Measurements from ENCODE around the gene PLCD3.

The PLCD3 gene

DNA sequence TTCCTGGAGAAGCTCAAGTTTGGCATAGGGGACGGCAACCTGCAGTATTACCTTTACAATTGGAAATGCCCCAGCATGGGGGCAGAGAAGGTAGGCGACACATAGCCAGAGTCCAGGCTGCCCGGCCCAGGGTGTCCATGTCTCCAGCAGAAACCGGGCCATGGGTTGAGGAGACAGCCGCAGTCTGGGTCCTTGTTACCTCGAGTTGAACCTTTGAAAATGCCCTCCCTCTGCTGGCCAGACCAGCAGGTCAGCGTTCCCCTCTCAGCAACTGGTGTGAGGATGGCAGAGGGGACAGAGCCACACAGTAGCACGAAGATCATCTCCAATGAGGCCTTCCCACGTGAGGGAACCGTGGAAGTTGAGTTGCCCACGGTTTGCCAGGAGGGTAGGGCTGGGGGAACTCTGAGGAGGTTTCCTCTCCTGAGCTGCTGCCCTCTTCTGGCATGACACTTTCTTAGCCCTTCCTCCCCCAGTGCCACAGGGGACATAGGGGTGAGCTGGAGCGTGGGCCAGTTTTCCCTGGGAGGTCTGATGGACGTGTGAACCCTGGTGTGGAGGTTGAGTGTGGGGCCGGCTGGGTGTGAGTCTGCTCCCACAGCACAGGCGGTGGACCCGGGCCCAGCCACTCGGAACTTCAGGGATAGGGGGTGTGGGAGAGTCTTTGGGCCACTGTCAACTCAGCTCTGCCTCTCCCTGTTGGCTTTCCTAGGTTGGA is 27.2 kb downstream of the PLCD3 start:
- Histone ChIP-seq H3K4me3 (IDR thresholded peaks at IDR 0.05; ENCODE audit: insufficient read depth, low read depth, low read length) (no peak overlapping the region), H3K4me1 (ENCODE audit: low read depth, poor library complexity, severe bottlenecking) (no peaks in the 10 kb centered on the region), H3K4me2 (no peak overlapping the region), H3K9ac (no peak overlapping the region), H3K36me3 (ENCODE audit: insufficient read depth) (no peaks in the 10 kb centered on the region; the same call in 1 of the 2 replicates), H3K79me2 (ENCODE audit: insufficient read depth, low read depth) (no peaks in the 10 kb centered on the region), H3K27me3 (ENCODE audit: insufficient read depth, low read depth) (no peaks in the 10 kb centered on the region), H4K20me1 (ENCODE audit: insufficient read depth) (no peaks in the 10 kb centered on the region), H2AFZ (ENCODE audit: low read depth) (no peak overlapping the region), H3K27ac (no peak overlapping the region)
- TF ChIP-seq, protein P1, sequence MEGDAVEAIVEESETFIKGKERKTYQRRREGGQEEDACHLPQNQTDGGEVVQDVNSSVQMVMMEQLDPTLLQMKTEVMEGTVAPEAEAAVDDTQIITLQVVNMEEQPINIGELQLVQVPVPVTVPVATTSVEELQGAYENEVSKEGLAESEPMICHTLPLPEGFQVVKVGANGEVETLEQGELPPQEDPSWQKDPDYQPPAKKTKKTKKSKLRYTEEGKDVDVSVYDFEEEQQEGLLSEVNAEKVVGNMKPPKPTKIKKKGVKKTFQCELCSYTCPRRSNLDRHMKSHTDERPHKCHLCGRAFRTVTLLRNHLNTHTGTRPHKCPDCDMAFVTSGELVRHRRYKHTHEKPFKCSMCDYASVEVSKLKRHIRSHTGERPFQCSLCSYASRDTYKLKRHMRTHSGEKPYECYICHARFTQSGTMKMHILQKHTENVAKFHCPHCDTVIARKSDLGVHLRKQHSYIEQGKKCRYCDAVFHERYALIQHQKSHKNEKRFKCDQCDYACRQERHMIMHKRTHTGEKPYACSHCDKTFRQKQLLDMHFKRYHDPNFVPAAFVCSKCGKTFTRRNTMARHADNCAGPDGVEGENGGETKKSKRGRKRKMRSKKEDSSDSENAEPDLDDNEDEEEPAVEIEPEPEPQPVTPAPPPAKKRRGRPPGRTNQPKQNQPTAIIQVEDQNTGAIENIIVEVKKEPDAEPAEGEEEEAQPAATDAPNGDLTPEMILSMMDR (conservative IDR thresholded peaks at IDR 0.05; ENCODE audit: low read depth, low read length): no peak

- H2AFZ ChIP-seq (ENCODE audit: low read depth): no peak overlapping the region
- TF ChIP-seq, protein P1 (conservative IDR thresholded peaks at IDR 0.05; ENCODE audit: low read depth, low read length): no peak
- no peaks in the 10 kb centered on the region; the same call in 1 of the 2 replicates for H3K36me3 ChIP-seq (ENCODE audit: insufficient read depth)
These were observed 27.8 kb downstream of the PLCD3 start for GRCh38 chr17:45104497-45104896.

DNA sequence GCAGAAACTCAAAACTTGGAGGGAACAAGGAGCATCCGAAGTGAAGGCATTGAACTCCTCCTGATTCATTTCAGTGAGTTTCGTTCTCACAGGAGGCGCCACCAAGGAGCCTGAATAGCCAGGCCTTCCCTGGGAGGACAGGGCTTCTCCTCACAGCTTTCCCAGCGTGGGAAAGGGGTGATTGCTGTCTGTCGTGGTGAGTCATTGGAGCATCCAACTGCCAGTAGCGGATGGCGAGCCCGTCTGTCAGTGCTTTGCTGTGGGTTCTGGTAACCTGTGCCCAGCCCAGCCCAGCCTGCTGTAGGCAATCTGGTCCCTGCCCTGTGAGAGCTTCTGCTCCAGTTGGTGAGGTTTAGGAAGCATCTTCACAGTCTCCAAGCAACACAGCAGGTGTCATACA is 28.3 kb downstream of the PLCD3 start:
- H3K79me2 ChIP-seq (ENCODE audit: insufficient read depth, low read depth): no peaks in the 10 kb centered on the region
- TF ChIP-seq, protein P1 (conservative IDR thresholded peaks at IDR 0.05; ENCODE audit: low read depth, low read length): no peak
- H3K9ac ChIP-seq: no peak overlapping the region
- no peaks in the 10 kb centered on the region; the same call in 1 of the 2 replicates for H3K36me3 ChIP-seq (ENCODE audit: insufficient read depth)
- no peak overlapping the region for H3K4me3 ChIP-seq (IDR thresholded peaks at IDR 0.05; ENCODE audit: insufficient read depth, low read depth, low read length)
- H2AFZ ChIP-seq (ENCODE audit: low read depth): no peak overlapping the region
- H3K27ac ChIP-seq: no peak overlapping the region
- no peaks in the 10 kb centered on the region for H3K27me3 ChIP-seq (ENCODE audit: insufficient read depth, low read depth)
- peaks cover 1% of the 10 kb centered on the region for H3K4me1 ChIP-seq (ENCODE audit: low read depth, poor library complexity, severe bottlenecking)
- no peaks in the 10 kb centered on the region for H4K20me1 ChIP-seq (ENCODE audit: insufficient read depth)
- no peak overlapping the region for H3K4me2 ChIP-seq

More at GRCh38 chr17:45104497-45104896, 27.8 kb downstream of the PLCD3 start:
- H3K79me2 ChIP-seq (ENCODE audit: insufficient read depth, low read depth): no peaks in the 10 kb centered on the region
- no peak overlapping the region for H3K4me2 ChIP-seq
- no peak overlapping the region for H3K9ac ChIP-seq
- H3K4me1 ChIP-seq (ENCODE audit: low read depth, poor library complexity, severe bottlenecking): no peaks in the 10 kb centered on the region
- H4K20me1 ChIP-seq (ENCODE audit: insufficient read depth): no peaks in the 10 kb centered on the region
- H3K27me3 ChIP-seq (ENCODE audit: insufficient read depth, low read depth): no peaks in the 10 kb centered on the region
- H3K4me3 ChIP-seq (IDR thresholded peaks at IDR 0.05; ENCODE audit: insufficient read depth, low read depth, low read length): no peak overlapping the region
- no peak overlapping the region for H3K27ac ChIP-seq

- H3K27ac ChIP-seq: no peak overlapping the region
- no peak overlapping the region for H3K4me3 ChIP-seq (IDR thresholded peaks at IDR 0.05; ENCODE audit: insufficient read depth, low read depth, low read length)
- H2AFZ ChIP-seq (ENCODE audit: low read depth): no peak overlapping the region
- H3K4me1 ChIP-seq (ENCODE audit: low read depth, poor library complexity, severe bottlenecking): peaks cover 8% of the 10 kb centered on the region
- H4K20me1 ChIP-seq (ENCODE audit: insufficient read depth): no peaks in the 10 kb centered on the region
- no peak overlapping the region for H3K4me2 ChIP-seq
- peaks cover 5% of the 10 kb centered on the region; the same call in 1 of the 2 replicates for H3K36me3 ChIP-seq (ENCODE audit: insufficient read depth)
- TF ChIP-seq, protein P1 (conservative IDR thresholded peaks at IDR 0.05; ENCODE audit: low read depth, low read length): no peak
- H3K9ac ChIP-seq: no peak overlapping the region
- H3K27me3 ChIP-seq (ENCODE audit: insufficient read depth, low read depth): no peaks in the 10 kb centered on the region
- H3K79me2 ChIP-seq (ENCODE audit: insufficient read depth, low read depth): no peaks in the 10 kb centered on the region
These were observed 29.0 kb downstream of the PLCD3 start for GRCh38 chr17:45103269-45103795.
